HG02884 (cell line): ENCODE data around the gene NISCH.

ENCODE experiments used
- ATAC-seq: cut with Tn5 transposase; IDR thresholded peaks from one replicate; pipeline ENCODE4 v1.9.1; 2021; ENCODE audit warnings: mild to moderate bottlenecking, moderate library complexity; ENCODE audit not compliant: unreplicated experiment

NISCH gene

DNA sequence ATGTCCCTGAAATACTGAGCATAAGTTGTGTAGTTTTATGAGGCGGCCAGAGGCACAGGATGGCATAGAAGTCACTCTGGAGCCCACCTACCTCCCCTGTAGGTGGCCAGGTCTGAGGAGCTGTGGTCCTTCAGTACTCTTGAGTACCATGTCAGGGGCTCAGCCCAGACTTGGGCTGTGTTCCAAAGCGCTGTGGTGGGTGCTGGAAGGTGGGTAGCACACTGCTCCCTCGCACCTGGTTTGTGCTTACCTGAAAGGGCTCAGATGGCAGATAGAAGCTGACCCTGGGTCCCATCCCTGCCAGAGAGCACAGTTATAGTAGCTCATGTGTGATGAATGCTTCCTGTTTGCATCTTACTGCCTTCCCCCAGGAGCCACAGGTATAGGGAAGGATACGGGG lies 15.5 kb downstream of the NISCH start:
- no peak for ATAC-seq

DNA sequence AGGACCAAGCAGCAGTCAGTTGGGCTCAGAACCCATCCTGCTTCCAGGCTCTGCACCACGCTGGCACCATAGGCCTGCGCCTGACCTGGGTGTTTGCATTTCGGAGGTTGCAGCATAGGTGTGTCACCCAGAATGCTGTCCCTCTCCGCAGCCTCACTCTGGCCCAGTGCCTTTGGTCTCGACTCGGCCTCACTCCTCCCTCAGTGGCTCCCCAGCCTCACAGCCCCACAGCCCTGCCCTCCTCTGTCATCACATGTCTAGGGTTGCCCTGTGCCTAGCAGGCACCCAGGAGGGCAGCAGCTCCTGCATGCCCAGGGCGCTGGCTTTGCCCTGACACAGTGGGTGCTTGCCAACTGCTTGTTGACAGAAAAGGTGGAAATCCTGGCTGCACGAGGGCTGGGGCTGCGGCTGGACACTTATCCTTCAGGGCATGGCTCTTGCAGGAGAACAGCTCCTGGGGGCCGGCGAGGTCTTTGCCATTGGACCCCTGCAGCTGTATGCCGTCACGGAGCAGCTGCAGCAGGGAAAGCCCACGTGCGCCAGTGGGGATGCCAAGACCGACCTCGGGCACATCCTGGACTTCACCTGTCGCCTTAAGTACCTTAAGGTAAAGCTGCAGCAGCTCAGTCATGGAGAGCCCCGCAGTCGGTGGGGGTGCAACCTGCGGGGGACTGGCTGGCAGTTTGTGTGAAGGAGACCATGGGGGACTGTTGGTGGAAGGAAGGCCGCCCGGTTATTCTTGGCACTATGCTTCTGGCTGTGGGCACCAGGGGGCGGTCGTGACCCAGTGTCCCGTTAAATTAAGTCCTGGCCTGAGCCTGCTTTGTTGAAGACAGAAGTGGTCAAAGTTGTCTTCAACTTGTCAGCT lies 16.2 kb downstream of the NISCH start:
- ATAC-seq = no peak

DNA sequence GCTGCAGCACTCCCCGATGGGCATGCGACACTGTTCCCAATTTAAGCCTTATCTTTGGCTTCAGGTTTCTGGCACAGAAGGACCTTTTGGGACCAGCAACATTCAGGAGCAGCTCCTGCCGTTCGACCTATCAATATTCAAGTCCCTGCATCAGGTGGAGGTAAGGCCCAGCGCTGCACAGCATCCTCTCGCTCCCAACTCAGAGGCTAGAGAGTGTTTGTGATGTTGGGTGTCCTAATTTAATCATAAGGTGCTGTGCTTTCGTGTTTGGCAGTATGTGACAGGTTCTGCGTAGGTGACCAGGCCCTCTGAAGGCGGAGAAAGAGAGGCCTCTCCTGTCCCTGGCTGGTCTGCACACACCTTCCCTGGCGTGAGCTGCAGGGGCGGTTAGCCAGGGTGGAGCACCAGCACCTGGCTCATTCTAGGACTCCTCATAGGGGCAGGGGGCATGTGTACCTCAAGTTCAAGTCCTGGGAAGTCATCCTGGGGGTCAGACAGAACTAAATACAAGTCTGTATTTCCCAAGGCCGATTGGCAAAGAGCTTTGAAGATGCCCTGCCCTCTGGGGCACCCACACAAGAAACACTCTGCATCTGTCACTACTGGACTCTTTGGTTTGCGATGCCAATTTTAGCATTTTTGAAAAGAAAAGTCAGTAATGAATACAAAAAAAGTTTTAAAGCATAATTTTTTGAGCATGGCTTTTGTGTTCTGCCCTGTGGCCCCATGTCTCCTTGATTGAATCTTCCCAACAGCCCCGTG lies 17.0 kb downstream of the NISCH start:
- no peak for ATAC-seq

DNA sequence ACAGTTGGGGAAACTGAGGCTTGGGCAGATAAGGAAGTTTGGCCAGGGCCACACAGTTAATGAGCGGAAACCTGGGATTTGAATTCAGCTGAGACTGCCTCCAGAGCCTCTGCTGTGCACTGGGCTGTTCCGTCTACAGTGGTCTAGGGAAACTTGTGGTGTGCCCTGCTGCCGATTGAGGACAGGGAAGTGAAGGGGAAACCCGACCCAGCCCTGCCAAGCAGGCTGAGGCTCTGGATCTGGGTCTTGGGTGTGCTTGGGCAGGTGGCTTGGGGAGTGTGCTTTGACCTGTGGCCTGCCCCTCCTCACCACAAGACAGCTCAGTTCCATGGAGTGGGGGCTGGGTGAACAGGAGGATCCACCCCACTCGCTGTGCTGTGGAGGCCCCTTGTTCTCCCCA lies 17.6 kb downstream of the NISCH start:
- no peak for ATAC-seq

DNA sequence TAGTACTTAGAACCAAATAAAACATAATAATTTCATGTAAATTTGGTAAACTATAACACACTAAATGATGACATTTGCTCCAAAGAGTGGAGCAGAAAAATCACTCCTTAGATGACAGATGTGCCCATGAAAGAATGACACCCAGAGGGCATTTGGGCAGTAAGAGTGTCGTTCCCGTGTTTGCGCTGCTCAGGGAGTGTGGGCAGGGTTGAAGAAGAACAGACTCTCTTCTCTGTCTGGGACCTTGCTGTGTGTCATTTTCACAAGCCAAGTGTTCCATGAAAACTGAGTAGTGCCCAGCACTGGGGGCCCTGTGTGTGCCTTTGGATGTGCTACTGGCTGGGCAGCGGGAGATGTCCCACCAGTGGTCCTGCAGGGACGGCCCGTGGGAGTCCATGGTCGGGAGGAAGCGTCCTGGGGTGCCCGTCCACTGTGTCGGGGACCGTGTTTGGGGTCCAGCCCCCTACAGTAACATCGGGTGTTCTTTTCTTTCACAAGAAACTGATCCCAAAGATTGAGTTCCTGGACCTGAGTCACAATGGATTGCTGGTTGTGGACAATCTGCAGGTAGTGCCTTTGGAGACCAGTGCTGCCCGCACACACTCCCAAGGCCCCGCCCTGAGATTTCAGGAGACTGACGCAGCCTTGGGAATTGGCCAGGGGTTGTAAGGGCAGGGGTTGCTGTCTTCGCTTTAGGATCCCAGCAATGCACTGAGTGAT lies 21.8 kb downstream of the NISCH start:
- ATAC-seq = no peak

DNA sequence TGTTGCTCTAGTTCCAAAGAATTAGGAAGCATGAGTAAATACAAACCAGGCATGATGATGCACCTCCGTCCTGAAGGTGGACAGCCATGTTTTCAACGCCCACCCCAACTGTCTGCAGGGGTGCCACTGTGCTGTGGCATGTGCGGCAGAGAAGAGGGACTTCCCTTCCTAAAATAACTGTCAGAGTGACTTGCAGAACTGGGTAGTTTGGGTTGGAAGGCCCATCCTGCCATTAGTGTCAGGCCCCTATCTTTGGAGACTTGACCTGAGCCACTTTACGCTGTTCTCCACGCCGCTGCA lies 22.3 kb downstream of the NISCH start:
- ATAC-seq = no peak

DNA sequence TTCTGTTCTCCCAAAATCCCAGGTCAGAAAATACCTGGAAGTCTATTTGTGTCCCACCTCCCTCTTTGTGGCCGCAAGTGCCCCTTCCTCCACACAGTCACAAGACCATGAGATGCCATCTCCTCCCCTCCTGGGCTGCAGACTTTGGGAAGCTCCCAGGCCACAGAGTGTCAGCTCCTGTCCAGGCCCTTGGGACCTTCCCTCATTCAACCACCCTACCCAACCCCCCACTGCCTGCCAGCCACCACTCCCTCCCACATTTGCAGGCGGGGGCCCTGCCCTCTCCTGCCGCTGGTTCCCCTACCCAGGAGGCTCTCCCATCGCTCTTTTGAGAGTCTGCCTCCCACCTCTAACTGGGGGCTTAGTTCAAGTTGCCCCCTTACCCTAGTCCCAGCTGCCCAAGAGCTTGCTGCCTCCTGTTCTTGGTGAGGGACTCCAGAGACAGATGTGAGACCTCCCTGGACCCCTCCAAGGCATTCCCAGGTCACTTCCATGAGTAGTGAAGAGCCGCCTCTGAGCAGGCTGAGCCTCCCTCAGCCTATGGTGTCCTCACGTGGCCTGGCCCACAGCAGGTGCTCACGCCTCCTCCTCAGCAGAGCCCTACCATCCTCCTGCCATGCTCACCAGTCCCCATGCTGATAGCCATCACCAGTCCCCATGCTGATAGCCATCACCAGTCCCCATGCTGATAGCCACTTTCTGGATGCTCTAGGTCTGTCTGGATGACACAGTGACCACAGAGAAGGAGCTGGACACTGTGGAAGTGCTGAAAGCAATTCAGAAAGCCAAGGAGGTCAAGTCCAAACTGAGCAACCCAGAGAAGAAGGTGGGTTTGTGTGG lies 23.9 kb downstream of the NISCH start:
- ATAC-seq = no peak

DNA sequence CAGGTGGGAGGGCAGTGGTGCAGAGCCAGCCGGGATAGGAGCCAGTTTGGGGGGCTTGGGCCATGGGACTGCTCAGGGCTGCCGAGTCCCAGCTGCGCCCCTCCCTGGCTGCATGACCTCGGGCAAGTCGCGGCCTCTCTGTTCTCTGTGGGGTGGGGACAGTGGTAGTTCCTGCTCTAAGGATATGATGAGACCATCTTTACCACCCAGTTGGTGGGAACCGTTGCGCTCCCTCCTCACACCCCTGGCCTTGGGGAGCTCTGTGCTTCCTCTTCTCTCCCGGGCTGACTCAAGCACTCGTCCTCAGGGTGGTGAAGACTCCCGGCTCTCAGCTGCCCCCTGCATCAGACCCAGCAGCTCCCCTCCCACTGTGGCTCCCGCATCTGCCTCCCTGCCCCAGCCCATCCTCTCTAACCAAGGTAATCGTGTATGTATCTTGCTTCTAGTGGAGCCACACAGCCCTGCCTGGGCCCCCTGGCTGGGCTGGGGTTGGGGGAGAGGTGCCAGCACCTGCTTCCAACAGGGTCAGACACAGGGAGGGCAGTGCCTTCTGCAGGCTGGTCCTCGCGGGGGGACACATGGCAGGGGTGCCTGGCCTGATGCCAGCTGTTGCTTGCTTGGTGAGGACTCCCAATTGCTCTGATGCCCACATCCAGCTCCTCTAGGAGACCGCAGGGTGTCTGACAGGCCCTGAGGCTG lies 24.6 kb downstream of the NISCH start:
- ATAC-seq = no peak

DNA sequence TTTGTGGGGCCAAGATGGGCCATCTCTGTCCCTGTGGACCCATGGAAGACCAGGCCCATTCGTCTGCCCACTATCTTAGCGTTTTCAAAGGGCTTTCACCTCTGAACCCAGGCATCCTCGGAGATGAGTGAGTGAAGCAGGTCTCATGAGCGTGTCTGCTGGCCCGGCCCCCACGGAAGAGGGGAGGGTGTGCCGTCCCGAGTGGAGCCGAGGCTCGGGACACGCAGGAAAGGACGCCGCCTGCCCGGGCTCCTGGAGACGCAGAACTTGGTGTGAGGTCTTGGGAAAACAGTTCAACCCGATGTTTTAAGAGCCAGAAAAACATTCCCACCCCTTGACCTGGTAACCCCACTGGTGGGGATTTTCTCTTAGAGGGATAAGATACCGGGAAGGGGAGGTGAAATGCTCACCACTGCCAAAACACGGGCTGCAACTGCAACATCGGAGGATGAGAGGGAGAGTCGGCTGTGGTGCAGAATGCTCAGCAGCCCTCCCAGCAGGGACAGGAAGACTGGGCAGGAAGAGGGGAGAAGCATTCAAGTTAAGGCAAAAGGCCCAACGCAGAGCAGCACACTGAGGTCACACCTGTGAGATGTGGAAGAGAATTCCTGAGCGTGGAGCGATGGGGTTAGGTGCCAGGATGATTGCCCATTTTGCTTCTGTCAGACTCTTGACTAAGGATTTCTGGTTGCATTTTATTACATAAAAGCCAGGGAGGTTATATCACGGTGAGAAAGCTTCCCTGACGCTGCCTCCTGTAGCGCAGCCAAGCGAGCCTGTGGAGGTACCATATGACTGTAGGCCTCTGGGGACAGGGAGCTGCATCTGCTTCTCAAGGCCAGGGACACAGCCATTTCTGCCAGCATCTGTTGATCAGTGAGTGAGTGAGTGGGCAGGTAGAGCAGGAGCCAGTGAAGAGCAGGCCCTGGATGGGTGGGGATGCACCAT lies 25.6 kb downstream of the NISCH start:
- no peak for ATAC-seq

DNA sequence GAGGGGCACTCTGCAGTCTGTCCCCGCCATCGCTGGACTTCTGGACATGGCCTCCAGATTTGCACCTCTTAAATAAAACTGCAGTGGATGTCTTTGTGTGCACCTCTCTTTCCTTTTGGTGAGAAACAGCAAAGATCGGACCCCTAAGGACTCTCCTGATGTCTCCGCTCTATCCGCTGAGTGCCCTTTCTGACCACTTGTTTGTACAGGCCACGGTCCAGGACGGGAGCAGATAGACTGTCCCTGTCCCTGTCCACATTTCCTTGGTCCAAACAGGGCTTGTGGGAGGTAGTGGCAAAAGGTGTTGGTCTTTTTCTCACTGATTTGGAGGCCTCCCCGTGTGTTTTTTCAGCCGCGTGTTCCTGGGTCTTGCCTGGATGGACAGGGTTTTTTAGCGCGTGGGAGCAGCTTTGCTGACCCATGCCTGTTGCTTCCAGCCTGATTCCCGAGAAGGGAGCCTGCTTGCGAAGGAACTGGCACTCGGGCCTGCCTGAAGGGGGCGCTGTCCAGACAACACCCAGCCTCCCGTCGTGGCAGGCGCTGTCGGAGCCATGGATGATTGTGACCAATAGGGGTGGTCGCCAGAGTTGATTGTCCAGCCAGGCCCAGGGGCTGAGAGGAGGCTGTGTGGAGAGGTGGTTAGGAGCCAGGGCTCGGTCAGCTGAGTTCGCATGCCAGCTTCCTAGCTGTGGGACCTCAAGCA lies 26.6 kb downstream of the NISCH start:
- no peak for ATAC-seq

DNA sequence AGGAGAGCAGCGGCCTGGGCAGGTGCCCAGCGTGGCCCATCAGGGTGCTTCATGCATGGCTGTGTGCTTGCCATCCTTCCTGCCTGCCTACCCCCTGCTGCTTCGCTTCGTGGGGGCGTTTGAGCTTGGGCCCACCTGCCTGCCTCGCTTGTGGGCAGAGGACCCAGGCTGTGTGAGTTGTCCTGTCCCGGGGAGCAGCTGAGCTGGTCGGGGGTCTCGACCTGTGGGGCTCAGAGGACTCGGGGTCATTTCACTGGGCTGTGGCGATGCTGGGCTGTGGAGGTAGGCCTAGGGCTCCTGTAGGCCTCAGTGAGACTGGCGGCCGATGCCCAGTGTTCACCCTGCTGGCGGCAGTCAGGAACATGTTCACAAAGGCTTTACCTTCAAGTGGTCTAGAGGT lies 27.7 kb downstream of the NISCH start:
- no peak for ATAC-seq

DNA sequence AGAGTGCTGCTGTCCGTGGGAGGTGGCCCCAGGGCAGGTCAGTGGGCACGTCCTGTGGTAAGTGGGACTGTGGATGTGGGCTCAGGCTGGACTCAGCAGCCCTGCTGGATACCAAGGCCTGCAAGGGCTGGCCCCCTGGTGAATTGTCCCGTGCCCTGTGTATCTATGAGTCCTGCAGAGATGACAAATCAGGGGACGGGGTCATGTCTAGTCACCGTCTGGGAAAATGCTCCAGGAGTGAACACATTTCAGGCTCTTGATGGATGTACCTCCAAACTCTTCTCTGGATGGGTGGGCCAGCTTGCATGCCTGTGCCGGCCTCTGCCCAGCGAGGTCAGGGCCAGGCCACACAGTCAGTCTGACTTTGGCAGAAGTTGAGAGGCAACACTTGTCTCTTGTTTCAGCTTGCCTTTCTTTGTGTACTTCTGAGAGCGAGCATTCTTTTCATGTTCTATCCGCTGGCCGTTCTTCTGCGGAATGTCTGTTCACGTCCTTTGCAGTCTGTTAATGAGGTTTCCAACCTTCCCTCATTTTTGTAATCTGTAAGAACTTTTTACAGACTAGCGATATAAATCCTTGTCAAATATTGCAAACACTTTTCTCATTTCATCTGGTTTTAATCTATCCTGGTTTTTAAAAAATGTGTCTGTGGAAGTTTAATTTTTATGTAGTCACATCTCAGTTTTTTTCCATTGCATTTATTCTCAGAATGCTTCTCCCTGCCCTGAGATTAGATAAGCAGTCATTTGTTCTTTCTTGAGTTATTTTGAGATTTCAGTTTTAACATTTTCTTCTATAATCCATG lies 28.4 kb downstream of the NISCH start:
- no peak for ATAC-seq

DNA sequence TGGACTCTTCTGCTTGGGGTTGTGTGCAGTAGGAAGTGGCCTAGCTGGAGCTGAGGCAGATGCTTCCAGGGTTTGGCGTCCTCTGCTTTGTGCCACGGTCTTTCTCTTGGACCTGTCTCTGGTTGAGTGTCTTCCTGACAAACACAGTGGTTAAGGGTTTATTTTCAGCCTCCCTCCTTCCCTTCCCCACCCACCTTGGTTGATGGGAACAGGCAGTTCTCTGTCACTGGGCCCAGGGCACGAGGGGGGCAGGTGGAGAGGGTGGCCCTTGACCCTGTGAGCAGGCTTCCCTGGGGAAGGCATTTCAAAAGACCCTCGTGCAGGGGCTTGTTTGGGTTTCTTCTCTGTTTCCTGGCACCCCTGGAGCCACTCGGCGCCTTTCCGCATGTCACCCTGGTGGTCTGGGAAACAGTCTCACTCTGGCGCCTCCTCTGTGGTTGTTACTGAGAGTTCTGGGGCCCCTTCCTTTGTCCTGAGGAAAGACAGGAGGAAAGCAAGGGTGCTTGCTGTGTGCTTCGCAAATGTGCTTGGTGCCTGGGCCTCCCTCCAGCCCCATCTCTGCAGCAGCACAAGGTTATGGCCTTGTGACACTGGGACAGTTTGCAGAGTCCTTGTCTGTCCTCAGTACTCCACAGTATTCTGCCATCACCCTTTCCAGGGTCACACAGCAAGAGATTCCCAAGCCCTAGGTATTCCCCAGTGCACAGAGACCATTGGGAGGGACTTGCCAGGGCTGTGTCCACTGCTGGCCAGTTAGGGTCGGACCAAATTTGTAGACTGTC lies 29.5 kb downstream of the NISCH start:
- no peak for ATAC-seq

DNA sequence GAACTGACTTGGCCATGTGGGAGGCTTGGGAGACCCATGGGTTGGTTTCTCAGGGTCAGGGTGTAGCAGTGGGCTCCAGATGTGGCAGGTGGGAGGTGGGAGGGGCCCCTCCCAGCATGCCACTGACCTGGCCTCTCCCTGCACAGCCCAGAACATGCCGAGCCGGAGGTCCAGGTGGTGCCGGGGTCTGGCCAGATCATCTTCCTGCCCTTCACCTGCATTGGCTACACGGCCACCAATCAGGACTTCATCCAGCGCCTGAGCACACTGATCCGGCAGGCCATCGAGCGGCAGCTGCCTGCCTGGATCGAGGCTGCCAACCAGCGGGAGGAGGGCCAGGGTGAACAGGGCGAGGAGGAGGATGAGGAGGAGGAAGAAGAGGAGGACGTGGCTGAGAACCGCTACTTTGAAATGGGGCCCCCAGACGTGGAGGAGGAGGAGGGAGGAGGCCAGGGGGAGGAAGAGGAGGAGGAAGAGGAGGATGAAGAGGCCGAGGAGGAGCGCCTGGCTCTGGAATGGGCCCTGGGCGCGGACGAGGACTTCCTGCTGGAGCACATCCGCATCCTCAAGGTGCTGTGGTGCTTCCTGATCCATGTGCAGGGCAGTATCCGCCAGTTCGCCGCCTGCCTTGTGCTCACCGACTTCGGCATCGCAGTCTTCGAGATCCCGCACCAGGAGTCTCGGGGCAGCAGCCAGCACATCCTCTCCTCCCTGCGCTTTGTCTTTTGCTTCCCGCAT lies 31.8 kb downstream of the NISCH start:
- ATAC-seq = no peak

DNA sequence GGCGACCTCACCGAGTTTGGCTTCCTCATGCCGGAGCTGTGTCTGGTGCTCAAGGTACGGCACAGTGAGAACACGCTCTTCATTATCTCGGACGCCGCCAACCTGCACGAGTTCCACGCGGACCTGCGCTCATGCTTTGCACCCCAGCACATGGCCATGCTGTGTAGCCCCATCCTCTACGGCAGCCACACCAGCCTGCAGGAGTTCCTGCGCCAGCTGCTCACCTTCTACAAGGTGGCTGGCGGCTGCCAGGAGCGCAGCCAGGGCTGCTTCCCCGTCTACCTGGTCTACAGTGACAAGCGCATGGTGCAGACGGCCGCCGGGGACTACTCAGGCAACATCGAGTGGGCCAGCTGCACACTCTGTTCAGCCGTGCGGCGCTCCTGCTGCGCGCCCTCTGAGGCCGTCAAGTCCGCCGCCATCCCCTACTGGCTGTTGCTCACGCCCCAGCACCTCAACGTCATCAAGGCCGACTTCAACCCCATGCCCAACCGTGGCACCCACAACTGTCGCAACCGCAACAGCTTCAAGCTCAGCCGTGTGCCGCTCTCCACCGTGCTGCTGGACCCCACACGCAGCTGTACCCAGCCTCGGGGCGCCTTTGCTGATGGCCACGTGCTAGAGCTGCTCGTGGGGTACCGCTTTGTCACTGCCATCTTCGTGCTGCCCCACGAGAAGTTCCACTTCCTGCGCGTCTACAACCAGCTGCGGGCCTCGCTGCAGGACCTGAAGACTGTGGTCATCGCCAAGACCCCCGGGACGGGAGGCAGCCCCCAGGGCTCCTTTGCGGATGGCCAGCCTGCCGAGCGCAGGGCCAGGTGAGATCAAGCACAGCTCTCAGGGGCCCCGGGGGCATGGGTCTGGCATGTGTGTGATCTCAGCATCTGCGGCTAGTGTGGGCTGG lies 32.6 kb downstream of the NISCH start:
- no peak for ATAC-seq
